Suppressor macrophage treated with lipopolysaccharide for 4 hours (primary cell): ENCODE results near the gene AIF1L.
"Not testable (repeated sequence)": the region's sequence is repeated elsewhere in the genome, so short reads cannot be mapped to it uniquely, and the experiment has no call there.

Source experiments
- DNase-seq: peaks from one replicate; pipeline ENCODE4 v3.0.0-alpha.2; 2020

The AIF1L gene

DNA sequence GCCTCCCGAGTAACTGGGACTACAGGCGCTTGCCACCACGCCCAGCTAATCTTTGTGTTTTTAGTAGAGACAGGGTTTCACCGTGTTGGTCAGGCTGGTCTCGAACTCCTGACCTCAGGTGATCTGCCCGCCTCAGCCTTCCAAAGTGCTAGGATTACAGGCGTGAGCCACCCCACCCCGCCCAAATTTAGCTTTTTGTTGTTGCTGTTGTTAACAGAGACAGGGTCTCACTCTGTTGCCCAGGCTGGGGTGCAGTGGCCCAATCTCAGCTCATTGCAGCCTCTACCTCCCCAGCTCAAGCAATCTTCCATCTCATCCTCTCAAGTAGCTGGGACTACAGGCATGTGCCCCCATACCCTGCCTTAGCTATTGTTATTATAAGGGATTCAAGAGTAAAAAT is 3.5 kb downstream of the AIF1L start:
- not testable (repeated sequence) for DNase-seq

DNA sequence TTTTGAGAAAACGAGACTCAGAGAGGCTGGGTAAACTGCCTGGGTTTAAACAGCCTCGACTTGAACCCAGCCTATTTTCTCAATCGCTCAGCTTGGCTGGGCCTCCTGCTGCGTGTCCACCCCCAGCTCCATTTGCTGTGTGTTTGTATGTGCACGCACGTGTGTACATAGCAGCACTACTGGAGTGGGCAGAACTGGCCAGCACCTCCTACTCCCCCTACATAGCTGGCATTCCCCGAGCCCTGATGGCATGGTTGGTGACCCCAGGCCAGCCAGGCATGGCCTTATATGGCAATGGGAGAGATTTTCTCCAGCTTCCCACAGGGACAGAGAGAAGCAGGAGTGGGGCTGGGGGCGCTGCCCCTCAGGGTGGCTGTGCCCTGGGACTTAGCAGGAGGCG is 4.1 kb downstream of the AIF1L start:
- no peak for DNase-seq

DNA sequence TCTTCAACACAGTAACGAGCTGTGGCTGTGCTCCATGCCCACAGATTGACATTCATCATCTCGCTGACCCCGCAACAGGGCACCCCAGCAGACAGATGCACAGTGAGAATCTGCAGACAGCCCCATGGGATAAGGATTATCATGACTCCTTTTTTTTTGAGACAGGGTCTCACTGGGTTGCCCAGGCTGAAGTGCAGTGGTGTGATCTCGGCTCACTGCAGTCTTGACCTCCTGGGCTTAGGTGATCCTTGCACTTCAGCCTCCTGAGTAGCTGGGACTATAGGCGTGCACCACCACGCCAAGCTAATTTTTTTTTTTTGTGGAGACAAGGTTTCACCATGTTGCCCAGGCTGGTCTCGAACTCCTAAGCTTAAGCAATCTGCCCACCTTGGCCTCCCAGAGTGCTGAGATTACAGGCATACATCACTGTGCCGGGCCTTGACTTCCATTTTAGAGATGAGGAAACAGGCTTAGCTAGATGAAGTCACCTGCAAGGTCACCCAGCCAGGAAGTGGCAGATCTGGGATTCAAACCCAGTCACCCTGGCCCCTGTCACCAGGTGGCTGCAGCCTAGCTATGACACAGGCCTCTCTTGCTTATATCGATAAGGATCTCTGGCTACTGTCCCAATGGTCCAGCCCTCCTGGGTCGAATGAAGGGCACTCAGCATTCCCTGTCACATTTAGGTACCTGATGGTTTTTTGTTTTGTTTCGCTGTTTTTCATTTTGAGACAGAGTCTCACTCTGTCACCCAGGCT is 5.1 kb downstream of the AIF1L start:
- DNase-seq: no peak

DNA sequence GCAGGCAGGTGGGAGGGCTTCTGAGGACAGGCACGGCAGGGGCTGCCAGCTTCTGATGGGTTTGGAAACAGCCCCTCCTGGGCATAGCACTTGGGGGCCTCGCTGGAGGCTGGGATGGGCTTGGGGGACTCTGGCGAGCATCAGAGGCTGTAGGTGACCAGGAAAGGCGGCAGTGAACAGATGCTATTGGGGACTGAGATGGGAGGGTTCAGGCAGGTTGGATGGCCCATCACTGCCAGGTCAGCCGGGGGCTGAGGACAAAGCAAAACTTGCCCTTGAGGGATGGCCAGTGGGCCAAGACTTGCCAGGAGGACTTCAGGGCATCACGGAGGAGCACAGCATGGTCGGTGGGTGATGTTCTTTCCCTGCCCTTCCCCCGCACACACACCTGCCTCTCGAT is 6.7 kb downstream of the AIF1L start:
- no peak for DNase-seq

DNA sequence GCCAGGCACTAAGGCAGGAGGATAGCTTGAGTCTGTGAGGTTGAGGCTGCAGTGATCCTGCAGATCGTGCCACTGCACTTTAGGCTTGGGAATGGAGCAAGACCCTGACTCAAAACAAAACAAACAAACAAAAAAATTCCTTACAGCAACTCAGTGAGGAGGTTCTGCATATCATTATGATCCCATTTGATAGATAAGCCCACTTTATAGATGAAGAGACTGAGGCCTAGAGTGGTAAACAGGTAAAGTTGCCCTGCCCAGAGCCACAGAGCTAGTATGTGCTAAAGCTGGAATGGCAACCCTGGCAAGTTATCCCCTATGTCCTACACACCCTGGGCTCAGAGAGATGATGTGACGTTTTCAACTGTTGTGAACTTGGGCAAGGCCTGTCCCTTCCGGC is 7.2 kb downstream of the AIF1L start:
- no peak for DNase-seq

DNA sequence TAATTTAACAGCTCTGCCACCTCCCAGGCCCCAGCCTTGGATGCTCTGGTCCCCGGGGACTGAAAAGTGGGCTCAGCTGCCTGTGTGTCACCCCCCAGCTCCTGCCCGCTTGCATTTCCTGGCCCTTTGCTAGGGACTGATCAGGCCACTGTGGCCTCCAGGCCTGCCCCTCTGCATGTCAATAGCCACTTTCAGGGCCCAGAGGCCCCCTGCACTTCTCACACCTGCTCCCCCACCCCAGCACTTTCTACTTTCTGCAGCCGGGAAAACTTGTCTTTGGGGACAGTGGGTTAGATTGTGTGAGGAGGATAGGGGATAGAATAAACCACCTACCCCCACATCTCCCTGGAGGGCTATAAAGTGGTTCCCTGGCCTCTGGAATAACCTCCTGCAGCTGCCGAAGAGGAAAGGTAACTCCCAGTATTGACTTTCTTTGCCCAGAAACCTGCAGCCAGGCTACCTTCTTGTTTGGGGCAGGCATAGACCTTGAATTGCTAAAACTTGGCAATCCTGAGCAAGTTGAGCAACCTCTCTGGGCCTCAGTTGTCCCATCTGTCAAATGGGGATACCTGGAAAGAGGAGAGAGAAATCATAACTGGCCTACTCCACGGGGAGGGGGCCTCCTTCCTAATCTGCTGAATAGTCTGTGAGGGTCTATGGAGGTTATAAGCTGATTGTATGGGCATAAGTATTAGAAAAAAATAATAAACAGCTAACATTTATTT is 7.8 kb downstream of the AIF1L start:
- DNase-seq: no peak

DNA sequence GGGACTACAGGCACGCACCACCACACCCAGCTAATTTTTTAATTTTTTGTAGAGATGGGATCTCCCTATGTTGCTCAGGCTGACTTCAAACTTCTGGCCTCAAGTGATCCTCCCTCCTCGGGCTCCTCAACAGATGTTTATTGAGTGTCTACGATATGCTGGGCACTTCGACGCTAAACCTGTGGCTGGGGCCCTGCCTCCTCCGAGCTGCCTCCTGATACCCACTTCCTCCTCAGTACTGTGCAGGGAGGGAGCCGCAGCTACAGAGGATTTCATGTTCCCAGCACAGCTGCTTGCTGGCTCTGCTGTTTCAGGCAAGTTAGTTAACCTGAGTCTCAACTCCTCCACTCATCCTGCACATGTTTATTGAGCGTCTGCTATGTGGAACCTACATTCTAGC is 9.6 kb downstream of the AIF1L start:
- no peak for DNase-seq

DNA sequence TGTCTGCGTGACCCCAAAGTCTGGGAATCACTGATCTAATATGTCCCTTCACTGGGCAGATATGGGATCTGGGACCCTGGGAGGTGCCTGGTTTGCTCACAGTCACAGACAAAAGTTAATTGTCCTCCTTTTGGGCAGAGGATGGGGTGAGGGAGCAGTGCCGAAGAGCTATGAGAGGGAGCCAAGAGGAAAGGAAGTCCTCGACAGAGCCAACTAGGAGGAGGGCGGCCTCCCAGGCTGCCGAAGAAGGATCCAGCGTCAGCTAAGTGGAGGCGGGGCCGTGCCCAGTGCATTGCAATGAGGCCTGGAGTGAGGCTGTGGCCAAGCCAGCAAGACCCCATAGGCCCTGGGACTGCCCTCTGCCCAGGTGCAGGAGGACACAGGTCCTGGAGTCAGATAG is 11.4 kb downstream of the AIF1L start:
- DNase-seq: no peak

DNA sequence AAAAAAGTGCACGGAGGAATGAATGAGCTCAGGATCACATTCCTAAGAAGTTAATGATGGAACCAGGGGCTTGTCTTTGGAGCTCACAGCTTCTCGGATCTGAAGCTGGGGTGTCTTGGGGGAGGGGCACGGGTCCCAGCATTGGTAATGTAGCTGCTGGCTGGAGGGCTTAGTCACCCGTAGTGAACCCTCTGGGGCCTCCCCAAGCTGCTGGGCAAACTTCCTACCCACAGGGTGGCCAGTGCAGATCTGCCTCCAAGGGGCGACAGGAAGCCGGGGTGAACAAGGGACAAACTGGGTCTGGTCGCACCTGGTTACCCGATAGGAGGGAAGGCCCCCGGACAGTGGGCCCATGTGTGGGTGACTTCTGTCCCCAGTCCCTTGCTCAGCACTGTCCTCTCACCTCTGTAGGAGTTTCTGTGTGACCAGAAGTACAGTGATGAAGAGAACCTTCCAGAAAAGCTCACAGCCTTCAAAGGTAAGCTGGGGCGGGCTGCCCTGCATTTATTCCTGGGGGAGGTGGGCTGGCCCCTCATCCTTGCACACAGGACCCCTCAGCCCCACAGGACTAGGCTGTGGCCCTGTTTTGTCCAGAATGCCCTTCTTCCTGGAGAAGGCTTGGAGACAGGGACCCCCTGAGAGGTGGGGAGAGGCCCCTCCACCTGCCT is 15.0 kb downstream of the AIF1L start:
- DNase-seq: no peak

DNA sequence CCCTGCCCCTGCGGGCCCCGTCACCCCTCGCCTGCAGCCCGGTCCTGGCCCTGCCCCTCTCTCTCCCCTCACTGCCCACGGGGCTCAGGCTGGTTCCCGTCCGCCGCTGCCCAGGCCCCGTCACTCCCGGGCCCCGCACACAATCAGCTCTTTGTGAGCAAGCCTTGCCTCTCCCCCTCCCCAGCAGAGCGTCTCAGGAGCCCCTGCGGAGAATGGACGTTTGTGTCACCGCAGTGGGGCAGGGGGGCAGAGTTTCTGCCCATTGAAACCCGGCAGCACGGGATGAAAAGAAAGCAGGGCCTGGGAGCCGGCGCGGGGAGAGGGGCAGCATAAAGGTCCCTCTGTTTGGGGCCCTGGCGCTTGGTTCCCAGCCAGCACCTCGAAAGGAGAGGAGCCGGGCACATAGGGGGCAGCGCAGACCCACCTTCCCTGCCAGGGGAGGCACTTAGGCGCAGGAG is 15.6 kb downstream of the AIF1L start:
- no peak for DNase-seq

DNA sequence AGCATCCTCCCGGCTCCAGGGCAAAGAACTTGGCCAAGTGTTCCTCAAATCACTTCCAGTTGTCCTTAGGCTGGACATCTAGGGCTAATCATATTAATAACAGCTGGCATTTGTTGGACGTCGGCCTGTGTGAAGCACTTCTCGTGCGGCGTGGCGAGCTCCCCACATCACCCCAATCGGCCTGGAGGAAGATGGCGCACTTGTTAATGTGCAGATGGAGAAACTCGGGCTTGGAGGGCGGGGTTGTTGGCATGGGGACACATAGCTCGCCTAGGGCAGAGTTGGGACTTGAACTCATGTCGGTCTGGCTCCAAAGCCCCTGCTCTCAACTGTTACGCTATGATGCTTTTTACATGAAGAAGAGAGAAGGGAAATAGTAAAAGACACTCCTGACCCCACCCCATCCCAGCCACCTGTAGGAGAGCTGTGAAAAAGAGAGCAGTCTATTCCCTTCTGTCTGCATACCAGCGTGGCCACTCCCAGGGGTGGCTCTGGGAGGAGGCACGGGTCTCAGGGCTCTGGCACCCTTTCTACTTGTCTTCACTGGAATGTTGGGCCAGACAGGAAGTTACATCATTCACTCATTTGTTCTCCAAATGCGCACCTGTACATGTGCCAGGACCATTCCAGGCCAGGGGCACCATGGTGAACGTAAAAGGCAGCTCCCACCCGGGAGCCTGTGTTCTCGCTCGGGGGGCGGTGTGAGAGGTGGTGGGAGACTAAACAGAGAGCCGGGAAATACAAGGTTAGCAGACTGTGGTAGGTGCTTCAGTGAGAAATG is 16.2 kb downstream of the AIF1L start:
- DNase-seq: no peak

DNA sequence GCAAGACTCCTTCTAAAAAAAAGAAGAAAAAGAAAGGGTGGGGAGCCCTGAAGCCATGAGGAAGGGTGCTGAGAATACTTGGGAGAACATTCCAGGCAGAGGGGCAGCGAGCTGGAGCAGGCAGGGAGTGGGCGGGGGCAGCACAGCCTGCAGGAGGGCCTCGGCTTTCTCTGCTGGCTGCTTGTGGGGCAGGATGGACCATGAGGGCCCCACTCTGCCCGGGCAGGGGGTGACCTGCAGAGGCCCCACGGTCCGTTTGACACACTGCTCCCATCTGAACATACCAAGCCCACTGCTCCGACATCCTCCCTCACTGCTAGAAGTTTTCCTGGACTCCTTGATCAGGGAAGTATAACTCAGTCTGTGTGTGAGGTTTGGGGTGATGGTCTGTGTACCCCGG is 17.3 kb downstream of the AIF1L start:
- DNase-seq: no peak

DNA sequence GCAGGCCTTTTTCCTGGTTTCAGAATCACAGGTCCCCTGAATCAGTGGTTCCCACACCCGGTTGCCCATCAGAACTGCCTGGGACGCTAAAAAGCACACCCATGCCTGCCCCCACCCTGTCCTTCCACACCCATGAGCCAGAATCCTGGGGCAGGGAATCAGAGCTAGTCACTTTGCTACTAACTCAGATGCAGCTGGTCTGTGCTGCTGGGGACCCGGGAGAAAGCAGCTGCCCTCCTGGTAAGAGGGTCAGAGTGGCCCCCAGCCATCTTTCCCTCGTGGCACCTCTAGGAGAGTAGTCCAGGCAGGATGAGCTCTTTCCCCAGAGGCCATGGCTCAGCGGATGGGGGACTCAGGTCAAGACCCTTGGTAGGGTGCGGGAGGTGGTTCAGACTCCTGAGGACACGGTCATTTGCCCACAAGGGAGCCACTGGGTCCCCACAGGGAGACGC is 17.8 kb downstream of the AIF1L start:
- DNase-seq: no peak

DNA sequence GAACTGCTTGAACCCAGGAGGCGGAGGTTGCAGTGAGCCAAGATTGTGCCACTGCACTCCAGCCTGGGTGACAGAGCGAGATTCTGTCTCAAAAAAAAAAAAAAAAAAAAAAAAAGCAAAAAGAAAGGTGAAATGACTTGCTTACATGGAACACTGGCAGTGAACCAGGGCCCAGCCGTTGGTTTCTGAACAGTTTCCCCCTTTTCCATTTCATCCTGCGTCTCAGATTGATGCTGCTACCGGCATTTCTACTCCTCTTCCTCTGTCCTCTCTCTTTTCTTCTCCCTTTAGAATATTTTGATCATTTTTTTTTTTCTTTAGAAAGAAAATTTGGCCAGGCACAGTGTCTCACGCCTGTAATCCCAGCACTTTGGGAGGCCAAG is 19.0 kb downstream of the AIF1L start:
- not testable (repeated sequence) for DNase-seq

DNA sequence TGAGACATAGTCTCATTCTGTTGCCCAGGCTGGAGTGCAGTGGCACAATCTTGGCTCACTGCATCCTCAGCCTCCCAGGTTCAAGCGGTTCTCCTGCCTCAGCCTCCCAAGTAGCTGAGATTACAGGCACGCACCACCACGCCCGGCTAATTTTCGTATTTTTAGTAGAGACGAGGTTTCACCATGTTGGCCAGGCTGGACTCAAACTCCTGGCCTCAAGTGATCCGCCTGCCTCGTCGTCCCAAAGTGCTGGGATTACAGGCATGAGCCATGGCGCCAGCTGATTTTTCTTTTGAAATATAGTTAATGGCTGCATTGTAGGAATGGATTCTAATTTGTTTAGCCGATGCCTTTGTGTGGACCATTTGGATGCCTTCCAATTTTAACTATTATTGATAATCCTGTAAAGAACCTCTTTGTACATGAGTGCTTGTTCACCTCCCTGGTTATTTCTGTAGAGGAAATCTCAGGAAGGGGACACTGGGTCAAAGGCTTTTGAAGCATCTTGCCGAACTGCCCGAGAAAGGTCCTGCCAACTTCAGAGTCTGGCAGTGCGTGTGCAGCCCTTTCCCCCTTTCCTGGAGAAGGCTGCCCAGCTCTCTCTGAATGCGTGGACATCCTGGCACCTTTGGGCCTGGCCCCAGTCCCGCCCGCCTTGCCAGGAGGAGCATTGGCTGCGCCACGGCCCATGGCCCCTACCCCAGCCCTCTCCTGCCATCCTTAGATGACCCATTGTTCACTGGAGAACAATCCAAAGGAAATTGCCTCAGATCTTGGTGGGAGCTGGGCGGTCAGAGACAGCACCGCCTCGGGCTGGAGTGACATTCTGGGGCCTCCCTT is 20.2 kb downstream of the AIF1L start:
- no peak for DNase-seq

DNA sequence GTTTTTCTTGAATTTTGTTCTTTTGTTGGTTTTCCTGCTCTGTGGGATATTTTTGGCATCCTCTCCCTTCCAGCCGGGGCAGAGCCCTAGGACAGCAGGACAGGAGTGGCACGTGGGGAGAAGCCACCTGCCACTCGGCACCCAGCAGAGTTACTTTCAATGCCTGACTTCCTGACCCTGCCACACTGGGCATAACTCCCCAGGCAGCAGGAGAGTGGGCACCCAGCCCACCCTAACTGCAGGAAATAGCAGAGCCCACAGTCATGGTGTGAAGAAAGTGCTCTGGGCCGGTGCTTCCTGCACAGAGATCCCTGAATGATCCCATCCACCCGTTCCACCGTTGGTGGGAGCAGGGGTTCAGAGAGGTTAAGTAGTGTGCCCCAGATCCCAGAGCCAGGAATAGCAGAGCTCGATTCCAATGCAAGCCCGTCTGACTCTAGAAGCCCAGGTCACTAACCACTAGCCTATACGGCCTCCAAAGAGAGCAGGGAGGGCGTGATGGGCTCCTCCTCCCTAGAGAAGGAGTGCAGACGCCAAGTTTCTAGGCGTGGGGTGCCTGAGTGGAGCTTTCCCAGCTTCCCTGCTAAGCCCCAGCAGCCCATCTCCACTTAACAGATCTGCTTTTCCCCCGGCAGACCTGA is 20.9 kb downstream of the AIF1L start:
- DNase-seq: no peak

DNA sequence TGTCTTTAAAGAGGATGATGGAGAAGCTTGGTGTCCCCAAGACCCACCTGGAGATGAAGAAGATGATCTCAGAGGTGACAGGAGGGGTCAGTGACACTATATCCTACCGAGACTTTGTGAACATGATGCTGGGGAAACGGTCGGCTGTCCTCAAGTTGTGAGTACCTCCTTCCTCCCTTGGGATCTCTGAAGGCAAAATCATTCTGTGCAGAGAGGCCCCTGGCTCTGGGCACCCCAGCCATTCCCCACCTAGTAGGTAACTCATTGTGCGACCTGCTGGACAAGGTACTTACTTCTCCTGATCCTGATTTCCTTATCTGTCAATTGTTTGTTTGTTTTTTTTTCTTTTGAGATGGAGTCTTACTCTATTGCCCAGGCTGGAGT is 21.4 kb downstream of the AIF1L start:
- no peak for DNase-seq

DNA sequence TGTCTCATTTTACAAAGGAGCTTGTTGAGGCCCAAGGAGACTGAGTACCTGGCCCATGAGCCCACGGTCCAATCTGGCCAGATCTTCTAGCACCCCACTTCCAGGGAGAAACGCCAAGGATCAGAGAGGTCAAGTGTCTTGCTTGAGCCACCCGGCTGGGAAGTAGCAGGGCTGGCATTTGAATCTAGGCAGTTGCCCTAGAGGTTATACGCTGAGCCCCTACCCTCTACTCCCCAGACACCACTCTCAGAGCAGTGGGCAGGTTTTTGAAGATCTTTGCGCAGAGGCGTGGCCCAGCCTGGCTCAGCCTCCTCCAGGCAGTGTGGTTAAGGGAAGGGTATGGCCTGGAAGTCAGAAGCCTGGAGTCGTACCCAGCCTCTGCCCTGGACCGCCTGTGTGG is 23.3 kb downstream of the AIF1L start:
- no peak for DNase-seq

DNA sequence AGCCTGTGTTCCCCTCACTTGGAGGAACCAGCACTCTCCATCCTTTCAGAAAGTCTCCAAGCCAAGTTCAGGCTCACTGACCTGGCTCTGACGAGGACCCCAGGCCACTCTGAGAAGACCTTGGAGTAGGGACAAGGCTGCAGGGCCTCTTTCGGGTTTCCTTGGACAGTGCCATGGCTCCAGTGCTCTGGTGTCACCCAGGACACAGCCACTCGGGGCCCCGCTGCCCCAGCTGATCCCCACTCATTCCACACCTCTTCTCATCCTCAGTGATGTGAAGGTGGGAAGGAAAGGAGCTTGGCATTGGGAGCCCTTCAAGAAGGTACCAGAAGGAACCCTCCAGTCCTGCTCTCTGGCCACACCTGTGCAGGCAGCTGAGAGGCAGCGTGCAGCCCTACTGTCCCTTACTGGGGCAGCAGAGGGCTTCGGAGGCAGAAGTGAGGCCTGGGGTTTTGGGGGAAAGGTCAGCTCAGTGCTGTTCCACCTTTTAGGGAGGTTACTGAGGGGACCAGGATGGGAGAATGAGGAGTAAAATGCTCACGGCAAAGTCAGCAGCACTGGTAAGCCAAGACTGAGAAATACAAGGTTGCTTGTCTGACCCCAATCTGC is 24.4 kb downstream of the AIF1L start:
- DNase-seq: no peak

DNA sequence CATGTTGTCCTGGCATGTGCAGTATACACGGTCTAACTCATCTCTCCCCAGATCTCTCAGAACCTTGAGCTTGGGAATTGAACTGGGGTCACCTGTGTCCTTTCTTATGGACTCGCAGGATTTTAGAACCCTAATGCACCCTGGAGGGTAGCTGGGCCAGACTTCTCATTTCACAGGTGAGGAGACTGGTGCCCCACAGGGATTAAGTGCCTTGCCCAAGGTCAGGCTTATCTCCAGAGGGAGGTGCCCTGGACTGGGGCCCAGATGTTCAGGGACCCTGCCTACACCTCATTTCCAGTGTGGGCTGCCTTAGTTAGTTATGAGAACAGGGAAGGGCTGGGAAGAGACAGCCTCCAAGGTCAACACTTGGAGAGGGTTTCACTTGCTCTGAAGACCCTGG is 25.0 kb downstream of the AIF1L start:
- DNase-seq: no peak

DNA sequence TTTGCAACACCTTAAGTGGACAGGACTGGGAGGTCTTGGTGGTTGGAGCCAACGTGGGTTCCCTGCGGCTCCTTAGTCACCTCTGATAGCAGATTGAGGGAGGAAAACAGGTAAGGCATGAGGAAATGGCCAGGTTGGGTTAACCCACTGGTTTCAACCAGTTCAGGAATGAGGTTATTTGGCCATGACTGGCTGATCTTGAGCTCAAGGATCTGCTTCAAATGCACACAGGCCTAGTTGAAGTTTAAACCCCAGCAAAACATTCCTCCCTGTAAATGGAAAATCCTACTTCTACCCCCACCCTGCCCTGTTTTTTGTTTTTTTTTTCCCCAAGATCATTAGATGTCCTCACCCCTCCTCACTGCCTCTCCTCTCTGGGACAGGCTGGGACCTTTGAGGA is 25.8 kb downstream of the AIF1L start:
- DNase-seq: no peak

DNA sequence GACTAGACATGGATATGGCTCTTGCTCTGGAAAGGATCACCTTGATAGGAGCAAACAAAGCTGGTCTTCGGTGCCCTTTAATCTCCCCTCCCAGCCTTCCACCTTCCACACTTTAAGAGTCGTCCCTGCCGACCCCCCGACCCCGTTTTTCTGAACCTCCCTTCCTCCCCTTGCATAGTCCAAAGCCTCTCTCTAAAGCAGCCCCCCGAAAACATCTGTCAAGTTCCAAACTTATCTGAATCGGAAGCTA is 28.6 kb downstream of the AIF1L start:
- peak; percentile 2 for DNase-seq
